ENCODE measurements around the gene CRACR2B.

The CRACR2B gene

DNA sequence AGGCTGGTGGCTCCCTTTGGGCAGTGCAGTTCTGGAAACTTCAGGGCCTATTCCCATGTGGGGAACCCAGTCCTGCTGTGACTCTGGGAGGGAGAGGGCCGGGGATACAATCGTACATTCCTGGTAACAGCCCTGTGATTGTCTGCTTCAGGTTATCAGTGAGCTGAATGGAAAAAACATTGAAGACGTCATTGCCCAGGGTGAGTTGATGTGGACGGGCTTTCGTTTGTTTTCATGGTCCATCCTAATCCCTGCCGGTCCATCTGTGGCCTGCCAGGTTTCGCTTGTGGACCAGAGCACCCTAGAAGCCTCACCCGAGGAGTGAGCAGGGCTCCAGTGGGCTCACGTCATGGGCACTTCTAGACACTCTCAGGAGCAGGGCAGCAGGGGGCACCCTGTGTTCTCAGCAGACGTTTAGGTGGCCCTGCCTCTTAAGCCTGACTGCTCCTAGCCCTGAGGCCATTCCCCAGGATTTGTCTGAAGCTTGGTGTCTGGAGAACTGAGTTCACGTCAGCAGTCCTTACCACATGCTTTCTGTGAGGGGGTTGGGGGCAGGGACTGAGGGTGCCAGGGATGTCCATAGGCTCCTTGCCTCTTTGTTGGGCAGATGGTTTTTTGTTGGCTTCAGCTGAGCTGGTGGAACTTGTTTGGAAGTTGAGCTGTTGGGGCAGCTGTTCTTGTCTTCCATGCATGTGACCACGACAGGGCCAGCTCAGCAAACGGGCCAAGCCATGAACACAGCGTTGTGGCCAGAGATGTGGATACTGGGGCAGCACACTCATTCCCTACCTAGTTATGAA, 16.1 kb upstream of the CRACR2B start:
- no peak for DNase-seq

GRCh38 chr11:812390-812789, 15.3 kb upstream of the CRACR2B start:
- DNase-seq: no peak

- no peak for DNase-seq
Measured at GRCh38 chr11:813072-813455, 14.7 kb upstream of the CRACR2B start.

DNA sequence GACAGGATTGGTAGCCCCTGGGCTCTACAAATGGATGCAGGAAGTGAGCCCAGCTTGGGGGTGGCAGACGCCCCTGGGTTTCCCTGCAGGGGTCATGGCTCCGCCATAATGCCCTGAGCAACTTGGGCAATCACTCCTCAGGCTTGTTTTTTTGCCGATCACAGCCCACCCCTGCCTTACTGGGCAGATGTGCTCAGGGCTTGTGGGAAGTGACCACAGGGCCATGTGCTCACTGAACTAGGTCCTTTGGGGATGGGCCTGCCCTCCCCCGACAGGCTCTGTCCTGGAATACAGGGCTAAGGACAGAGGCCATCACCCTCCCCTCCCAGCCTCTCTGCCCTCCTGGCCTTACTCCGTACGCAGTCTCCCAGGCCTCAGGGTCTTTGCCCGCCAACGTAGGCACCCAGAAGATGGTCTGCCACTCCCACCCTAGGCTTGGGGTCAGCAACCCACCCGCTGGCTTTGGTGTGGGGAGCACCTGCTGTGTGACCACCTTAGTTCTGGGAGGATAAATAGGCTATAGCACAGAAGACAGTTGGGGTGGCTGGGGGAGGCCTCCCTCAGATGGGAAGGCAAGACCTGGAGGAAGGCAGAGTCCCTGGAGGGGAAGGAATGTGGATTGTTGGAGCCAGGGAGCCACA, 14.1 kb upstream of the CRACR2B start:
- DNase-seq: no peak

GRCh38 chr11:815675-816432, 11.9 kb upstream of the CRACR2B start:
- no peak for DNase-seq

GRCh38 chr11:816433-816779, 11.3 kb upstream of the CRACR2B start:
- no peak for DNase-seq

GRCh38 chr11:818396-819128, 9.2 kb upstream of the CRACR2B start, which contains the start of gene PNPLA2:
PNPLA2 (plus strand) TSS chr11:818914; CDS start chr11:819719, 805 bp downstream.
- DNase-seq: no peak

DNA sequence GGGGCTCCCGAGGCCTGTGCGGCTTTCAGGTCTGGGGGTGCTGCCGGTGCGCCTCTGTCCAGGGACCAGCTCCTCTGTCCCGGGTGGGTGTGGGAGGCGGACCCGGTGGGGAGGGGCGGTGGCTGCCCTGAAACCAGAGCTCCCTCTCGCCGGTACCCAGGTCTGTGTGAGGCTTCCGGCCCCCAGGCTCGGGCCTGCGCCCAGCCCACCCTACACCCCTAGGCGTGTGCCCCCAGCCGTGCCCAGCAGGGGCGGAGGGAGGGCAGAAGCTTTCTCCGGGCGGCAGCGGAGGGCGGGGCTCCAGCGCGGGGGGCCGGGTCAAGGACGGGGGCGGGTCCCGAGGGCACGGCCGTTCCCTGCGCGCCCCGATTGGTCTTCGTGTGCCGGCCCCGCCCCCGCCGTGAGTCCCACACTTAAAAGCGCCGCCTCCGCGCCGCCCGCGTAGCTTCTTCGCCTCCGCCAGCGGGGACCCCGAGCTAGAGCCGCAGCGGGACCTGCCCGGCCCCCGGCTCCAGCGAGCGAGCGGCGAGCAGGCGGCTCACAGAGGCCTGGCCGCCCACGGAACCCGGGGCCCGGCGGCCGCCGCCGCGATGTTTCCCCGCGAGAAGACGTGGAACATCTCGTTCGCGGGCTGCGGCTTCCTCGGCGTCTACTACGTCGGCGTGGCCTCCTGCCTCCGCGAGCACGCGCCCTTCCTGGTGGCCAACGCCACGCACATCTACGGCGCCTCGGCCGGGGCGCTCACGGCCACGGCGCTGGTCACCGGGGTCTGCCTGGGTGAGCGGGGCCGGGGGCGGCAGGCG, 8.4 kb upstream of the CRACR2B start:
- DNase-seq: peak; percentile 68

GRCh38 chr11:819943-820649, 7.6 kb upstream of the CRACR2B start:
- peak; percentile 85 for DNase-seq

DNA sequence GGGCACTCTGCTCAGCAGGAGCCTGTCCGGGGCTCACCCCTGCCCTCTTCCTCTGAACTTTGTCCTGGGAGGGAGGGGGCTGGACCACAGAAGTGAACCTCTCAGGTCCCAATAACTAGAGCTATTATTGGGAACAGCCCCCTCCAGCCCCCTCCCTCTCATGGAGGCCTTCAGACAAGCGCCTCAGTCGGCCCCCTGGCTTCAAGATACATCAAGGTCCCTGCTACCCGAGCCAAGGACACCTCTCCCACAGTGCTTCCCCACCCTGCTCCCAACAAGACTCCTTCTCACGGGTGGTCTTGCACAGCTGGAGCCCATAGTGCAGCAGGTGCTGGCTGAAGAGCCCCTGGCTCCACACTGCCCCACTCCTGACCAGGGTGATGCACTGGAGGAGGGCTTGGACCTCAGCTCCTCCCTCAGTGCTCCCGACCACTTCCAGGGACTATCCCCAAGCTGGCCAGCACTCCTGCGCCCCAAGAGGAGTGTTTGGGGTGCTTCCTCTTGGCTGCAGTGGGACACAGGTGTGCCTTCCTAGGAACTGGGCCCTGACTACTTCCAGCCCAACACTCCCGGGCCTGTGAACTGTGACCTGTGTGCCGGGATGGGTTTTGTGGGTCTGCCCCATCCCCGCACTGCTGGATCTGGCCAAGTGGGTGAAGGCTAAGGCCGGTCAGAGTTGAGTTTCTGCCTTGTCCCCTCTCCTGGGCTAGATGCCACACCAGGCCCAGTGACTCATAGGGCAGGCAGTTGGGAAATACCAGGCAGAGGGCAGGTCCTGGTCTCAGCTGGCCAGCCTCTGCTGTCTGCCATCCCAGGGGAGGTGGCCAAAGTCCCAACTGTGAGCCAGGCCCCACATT, 6.8 kb upstream of the CRACR2B start:
- no peak for DNase-seq

- DNase-seq: no peak
Measured at GRCh38 chr11:821512-822371, 6.0 kb upstream of the CRACR2B start.

- peak; percentile 22 for DNase-seq
Measured at GRCh38 chr11:823441-824291, 4.1 kb upstream of the CRACR2B start.

DNA sequence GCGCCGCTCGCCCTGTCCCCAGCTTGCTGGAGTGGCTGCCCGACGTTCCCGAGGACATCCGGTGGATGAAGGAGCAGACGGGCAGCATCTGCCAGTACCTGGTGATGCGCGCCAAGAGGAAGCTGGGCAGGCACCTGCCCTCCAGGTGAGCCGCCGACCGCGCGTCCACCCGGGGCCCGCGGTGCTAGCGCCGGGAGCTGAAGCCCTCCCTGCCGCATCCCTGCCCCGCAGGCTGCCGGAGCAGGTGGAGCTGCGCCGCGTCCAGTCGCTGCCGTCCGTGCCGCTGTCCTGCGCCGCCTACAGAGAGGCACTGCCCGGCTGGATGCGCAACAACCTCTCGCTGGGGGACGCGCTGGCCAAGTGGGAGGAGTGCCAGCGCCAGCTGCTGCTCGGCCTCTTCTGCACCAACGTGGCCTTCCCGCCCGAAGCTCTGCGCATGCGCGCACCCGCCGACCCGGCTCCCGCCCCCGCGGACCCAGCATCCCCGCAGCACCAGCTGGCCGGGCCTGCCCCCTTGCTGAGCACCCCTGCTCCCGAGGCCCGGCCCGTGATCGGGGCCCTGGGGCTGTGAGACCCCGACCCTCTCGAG, 3.3 kb upstream of the CRACR2B start:
- DNase-seq: peak; percentile 83

- no peak for DNase-seq
Measured at GRCh38 chr11:824942-825341, 2.8 kb upstream of the CRACR2B start.

DNA sequence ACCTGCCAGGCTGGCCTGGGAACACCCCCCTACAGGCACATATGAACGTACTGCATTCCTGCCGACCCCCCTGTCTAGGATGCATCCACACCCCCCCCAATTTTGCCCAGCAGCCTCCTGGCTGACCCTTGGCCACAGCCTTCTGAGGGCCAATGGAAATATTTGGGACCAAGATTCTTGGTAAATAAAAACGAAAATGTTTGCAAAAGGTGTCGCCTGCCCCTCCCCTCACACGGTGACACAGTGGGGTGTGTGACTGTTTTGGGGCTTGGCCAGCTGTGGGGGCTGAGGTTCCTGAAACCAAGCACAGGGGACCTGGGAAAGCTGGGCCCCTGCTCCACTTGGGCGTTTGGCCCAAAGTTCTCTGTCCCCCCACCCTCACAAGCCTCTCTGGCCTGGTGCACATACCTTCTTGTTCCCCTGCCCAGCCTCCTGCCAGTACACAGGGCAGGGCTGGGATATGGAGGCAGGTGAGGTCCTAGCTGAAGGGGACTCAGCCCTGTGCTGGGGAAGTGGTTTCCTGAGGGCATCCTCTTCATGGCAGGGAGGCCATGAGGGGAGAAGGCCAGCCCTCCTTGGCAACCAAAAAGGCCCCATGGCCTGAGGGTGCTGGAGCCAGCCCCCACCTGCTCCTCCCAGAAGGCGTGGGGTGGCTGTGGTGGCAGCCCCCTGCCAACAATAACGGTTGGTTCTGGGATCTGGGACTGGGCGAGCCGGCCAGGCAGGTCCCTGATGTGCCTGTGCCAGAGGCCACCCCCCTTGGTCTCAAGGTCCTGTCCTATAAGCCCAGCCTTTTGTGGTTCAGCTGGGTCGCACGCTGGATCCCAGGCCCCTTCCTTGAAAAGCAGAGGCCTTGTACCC, 2.1 kb upstream of the CRACR2B start:
- no peak for DNase-seq

DNA sequence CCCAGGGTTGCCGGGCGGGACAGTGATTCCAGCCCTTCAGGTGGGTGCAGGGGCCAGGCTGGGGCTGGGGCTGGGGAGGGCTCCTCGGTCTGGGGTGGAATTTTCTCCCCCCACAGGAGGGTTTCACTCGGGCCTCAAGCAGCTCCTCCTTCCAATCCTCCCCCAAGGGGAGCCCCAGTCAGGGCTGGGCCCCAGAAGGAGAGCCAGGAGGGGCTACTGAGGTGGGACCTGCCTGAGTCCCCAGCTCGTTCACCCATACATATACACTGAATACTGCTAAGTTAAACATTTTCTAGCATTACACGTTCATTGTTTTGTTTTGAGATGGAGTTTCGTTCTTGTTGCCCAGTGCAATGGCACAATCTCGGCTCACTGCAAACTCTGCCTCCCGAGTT, 1.5 kb upstream of the CRACR2B start:
- DNase-seq: no peak

DNA sequence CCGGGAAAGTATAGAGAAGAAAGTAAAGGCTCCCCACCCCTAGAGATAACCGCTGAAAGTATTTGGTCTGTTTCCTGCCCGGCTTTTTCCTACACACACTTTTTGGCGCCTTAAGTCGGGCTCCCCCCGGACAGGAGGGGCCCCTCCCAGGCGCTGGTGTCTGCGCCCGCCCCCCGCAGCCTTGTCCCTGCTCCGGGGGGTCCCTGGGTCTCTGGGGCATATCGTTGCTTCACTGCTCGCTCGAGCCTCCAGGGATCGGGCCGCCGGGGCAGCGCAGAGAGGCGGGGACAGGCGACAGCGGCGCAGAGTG, 928 bp upstream of the CRACR2B start:
- DNase-seq: no peak

Measured in DMS153 (cell line).